ENCODE measurements around the gene CLDND1. TPM values are rescaled to one million over a fixed set of nuclear protein-coding genes. Genes with fewer than 3 reads are reported as not detected.

The CLDND1 gene
- total and polyA plus RNA-seq, 8 donors: 20.6 to 161 (median 75.7) TPM

DNA sequence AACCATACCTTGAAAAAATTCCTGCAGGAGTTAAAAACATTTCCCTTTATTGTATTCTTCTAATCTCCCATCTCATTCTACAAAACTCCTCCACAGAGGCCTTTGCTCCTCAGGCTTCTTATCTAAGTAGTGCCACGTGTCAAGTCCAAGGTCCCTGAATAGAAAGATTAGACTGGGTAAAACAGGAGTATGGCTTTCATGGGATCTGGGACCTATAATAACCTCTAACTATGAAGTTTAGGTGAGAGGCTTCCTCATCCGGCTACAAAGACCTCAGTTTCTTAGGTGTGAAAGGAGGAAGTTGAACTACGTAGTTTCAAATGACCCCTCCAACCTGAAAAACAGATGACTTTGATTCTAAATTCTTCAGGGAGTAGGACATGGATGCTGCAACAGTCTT is 29.1 kb upstream of the CLDND1 start:
- peak in 1 of 2 donors; percentile 60 for DNase-seq
- WGBS, 5 donors: 24 to 45% (median 38%) methylated on average over 3 of the region's 3 CpGs
- Histone ChIP-seq H3K36me3 (no peaks in the 10 kb centered on the region), H3K27me3 (no peaks in the 10 kb centered on the region), H3K4me3 (no peak overlapping the region), H3K27ac (no peak overlapping the region), H3K9me3 (no peaks in the 10 kb centered on the region), H3K4me1 (no peaks in the 10 kb centered on the region)
- TF ChIP-seq, protein P1, sequence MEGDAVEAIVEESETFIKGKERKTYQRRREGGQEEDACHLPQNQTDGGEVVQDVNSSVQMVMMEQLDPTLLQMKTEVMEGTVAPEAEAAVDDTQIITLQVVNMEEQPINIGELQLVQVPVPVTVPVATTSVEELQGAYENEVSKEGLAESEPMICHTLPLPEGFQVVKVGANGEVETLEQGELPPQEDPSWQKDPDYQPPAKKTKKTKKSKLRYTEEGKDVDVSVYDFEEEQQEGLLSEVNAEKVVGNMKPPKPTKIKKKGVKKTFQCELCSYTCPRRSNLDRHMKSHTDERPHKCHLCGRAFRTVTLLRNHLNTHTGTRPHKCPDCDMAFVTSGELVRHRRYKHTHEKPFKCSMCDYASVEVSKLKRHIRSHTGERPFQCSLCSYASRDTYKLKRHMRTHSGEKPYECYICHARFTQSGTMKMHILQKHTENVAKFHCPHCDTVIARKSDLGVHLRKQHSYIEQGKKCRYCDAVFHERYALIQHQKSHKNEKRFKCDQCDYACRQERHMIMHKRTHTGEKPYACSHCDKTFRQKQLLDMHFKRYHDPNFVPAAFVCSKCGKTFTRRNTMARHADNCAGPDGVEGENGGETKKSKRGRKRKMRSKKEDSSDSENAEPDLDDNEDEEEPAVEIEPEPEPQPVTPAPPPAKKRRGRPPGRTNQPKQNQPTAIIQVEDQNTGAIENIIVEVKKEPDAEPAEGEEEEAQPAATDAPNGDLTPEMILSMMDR (IDR thresholded peaks at IDR 0.05): no peak
- no peak for TF ChIP-seq POLR2A (IDR thresholded peaks at IDR 0.05)
- peak in 1 of 3 donors; percentile 12 for TF ChIP-seq POLR2AphosphoS5 (IDR thresholded peaks at IDR 0.05)
- no peak for TF ChIP-seq EP300 (IDR thresholded peaks at IDR 0.05)
- intact Hi-C loops (cut with DNase I; ENCODE audit: low total_unique reads): no loop called here

DNA sequence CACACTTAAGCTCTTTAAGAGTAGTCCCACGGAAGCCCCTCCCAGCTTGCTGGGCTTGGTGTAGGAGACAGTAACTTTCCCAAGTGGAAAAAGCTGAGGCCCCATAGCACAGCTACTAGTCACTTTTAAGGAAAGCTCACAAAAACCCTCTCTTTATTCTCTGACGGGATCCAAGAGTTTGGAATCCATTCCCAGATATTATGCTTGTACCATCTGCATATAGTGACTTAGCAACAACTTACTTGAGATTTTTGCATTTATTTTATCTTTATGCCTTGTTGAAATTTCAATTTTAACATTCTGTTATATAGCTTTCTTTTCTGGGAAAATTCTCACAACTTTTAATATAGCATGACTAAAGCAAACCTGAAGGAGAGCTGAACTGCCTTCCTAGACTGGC is 28.5 kb upstream of the CLDND1 start:
- no peak for TF ChIP-seq POLR2A (IDR thresholded peaks at IDR 0.05)
- TF ChIP-seq EP300 (IDR thresholded peaks at IDR 0.05): no peak
- TF ChIP-seq, protein P1 (IDR thresholded peaks at IDR 0.05): no peak
- TF ChIP-seq POLR2AphosphoS5 (IDR thresholded peaks at IDR 0.05): no peak
- Histone ChIP-seq H3K27ac (no peak overlapping the region), H3K9me3 (no peaks in the 10 kb centered on the region), H3K4me1 (no peaks in the 10 kb centered on the region), H3K4me3 (no peak overlapping the region), H3K36me3 (no peaks in the 10 kb centered on the region), H3K27me3 (no peaks in the 10 kb centered on the region)
- intact Hi-C loops (cut with DNase I; ENCODE audit: low total_unique reads): no loop called here
- WGBS, 5 donors: 88 to 99% (median 94%) methylated on average over 2 of the region's 2 CpGs
- no peak for DNase-seq

DNA sequence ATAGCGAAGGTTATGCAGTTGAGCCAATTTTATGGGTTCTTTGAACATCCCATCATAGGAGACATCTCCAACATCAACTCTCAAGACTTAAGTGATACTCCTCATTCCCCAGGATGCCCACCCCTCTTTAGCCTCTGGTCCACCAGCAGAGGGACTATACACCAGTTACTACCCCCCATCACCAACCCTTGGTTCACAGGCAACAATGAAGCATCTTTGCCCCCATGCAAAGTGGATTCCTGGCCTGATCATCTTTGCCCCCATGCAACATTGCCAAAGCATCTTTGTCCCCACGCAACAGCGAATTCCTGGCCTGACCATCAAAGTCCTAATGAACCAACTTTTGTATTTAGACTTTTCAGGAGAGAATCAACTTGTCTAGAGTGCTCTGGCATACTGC is 28.1 kb upstream of the CLDND1 start:
- WGBS, 5 donors: 91 to 95% (median 94%) methylated on average over 3 of the region's 3 CpGs
- Histone ChIP-seq H3K4me3 (no peak overlapping the region), H3K27ac (no peak overlapping the region), H3K27me3 (no peaks in the 10 kb centered on the region), H3K9me3 (no peaks in the 10 kb centered on the region), H3K36me3 (no peaks in the 10 kb centered on the region), H3K4me1 (no peaks in the 10 kb centered on the region)
- TF ChIP-seq, protein P1 (IDR thresholded peaks at IDR 0.05): no peak
- TF ChIP-seq EP300 (IDR thresholded peaks at IDR 0.05): no peak
- no peak for TF ChIP-seq POLR2AphosphoS5 (IDR thresholded peaks at IDR 0.05)
- TF ChIP-seq POLR2A (IDR thresholded peaks at IDR 0.05): no peak
- DNase-seq: no peak
- intact Hi-C loops (cut with DNase I; ENCODE audit: low total_unique reads): no loop called here

DNA sequence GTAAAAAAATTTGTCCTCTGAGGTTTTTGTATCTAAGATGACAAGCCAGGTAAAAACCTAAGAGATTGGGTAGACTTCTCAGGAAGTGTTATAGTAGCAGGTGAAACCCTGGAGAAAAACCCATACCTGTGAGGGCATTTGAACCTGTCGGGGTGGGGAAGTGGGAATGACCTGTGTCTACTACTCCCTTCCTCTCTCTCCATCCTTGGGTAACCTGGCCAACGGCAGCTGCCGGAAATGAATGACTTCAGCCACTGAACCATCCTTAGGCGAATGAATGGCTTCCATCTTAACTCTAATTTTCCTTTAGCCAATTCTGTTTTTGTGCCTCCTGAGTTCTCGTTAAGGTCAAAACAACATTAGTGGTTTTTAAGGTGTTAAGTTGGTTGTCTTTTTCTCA is 25.8 kb upstream of the CLDND1 start:
- Histone ChIP-seq H3K36me3 (no peaks in the 10 kb centered on the region), H3K4me1 (no peaks in the 10 kb centered on the region), H3K9me3 (no peaks in the 10 kb centered on the region), H3K4me3 (no peak overlapping the region), H3K27me3 (no peaks in the 10 kb centered on the region), H3K27ac (no peak overlapping the region)
- TF ChIP-seq POLR2AphosphoS5 (IDR thresholded peaks at IDR 0.05): no peak
- no peak for TF ChIP-seq POLR2A (IDR thresholded peaks at IDR 0.05)
- intact Hi-C loops (cut with DNase I; ENCODE audit: low total_unique reads): no loop called here
- 59 to 90% (median 77%) methylated on average over 5 of the region's 5 CpGs for WGBS, 5 donors
- no peak for DNase-seq

DNA sequence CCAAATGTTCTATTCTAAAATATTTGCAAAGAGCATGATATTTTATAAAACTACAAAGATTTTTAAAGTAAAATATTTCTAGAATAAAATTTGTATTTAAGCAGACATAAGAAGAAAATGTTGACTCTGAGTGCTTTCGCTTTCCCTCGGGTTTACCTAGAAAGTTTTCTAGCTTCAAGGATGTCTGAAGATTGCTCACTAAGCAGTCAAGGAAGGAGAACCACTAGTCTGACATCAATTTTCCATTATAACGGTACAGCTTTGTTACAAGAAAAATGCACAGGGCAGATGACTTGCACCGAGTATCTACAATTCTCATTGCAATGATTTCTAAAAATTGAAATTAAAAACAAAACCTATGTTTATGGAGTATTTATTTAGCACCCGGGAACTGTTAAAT is 23.2 kb upstream of the CLDND1 start:
- WGBS, 5 donors: 65 to 73% (median 67%) methylated on average over 5 of the region's 5 CpGs
- TF ChIP-seq, protein P1 (IDR thresholded peaks at IDR 0.05): no peak
- no peak for TF ChIP-seq POLR2A (IDR thresholded peaks at IDR 0.05)
- TF ChIP-seq EP300 (IDR thresholded peaks at IDR 0.05): no peak
- TF ChIP-seq POLR2AphosphoS5 (IDR thresholded peaks at IDR 0.05): no peak
- no peak for DNase-seq
- Histone ChIP-seq H3K4me3 (no peak overlapping the region), H3K36me3 (no peaks in the 10 kb centered on the region), H3K27me3 (no peaks in the 10 kb centered on the region), H3K27ac (no peak overlapping the region), H3K9me3 (no peaks in the 10 kb centered on the region), H3K4me1 (no peaks in the 10 kb centered on the region)
- intact Hi-C loops (cut with DNase I; ENCODE audit: low total_unique reads): no loop called here

All from stomach (tissue), 9 donors.